Astrocyte (in vitro differentiated cells and primary cell): ENCODE data around the gene TMEM259. TPM values are rescaled to one million over a fixed set of nuclear protein-coding genes. Genes with fewer than 3 reads are reported as not detected.

Experiments used
- DNase-seq: peaks from one replicate; pipeline ENCODE4 v3.0.0-alpha.2; 2010; ENCODE audit warnings: low read depth
- FAIRE-seq: peaks from 2 replicates; lab custom pipeline; 2011; peaks lifted over from hg19 to GRCh38; lab: Jason Lieb, UNC
- H2AFZ ChIP-seq: 2 replicates; pipeline ENCODE4 v1.6.0; 2012; ENCODE audit warnings: low read depth, low read length, inconsistent platforms
- H3K27ac ChIP-seq: 2 replicates; pipeline ENCODE4 v1.5.1; 2011; ENCODE audit warnings: low read depth, low read length, inconsistent platforms
- H3K27me3 ChIP-seq: 2 replicates; pipeline ENCODE4 v1.6.0; 2011; ENCODE audit warnings: low read length, inconsistent platforms; ENCODE audit not compliant: insufficient read depth
- H3K36me3 ChIP-seq: 2 replicates; pipeline ENCODE4 v1.5.1; 2011; ENCODE audit warnings: low read length, inconsistent platforms; ENCODE audit not compliant: insufficient read depth
- H3K4me1 ChIP-seq: 2 replicates; pipeline ENCODE4 v1.5.1; 2011; ENCODE audit warnings: low read length, inconsistent platforms; ENCODE audit not compliant: insufficient read depth
- H3K4me2 ChIP-seq: 2 replicates; pipeline ENCODE4 v1.6.0; 2012; ENCODE audit warnings: low read length, inconsistent platforms
- H3K4me3 ChIP-seq: 2 replicates; pipeline ENCODE4 v1.5.1; 2011; ENCODE audit warnings: low read depth, mild to moderate bottlenecking, low read length, inconsistent platforms; ENCODE audit not compliant: insufficient read depth
- H3K79me2 ChIP-seq: 2 replicates; pipeline ENCODE4 v1.6.0; 2012; ENCODE audit warnings: mild to moderate bottlenecking, low read length, inconsistent platforms; ENCODE audit not compliant: insufficient read depth
- H3K9ac ChIP-seq: 2 replicates; pipeline ENCODE4 v1.6.0; 2012; ENCODE audit warnings: mild to moderate bottlenecking, low read length, inconsistent platforms
- H3K9me3 ChIP-seq: 2 replicates; pipeline ENCODE4 v1.5.1; 2012; ENCODE audit warnings: low read depth, mild to moderate bottlenecking, low read length, inconsistent platforms; ENCODE audit not compliant: insufficient read depth
- H4K20me1 ChIP-seq: 2 replicates; pipeline ENCODE4 v1.6.0; 2012; ENCODE audit warnings: low read length, inconsistent platforms; ENCODE audit not compliant: insufficient read depth
- H3K27ac Mint-ChIP-seq: one replicate; pipeline ENCODE4 v1.8.0; 2021; ENCODE audit warnings: mild to moderate bottlenecking, mixed read lengths; ENCODE audit not compliant: unreplicated experiment
- H3K27me3 Mint-ChIP-seq: one replicate; pipeline ENCODE4 v1.8.0; 2021; ENCODE audit warnings: low read depth, mixed read lengths; ENCODE audit not compliant: unreplicated experiment
- H3K36me3 Mint-ChIP-seq: one replicate; pipeline ENCODE4 v1.8.0; 2021; ENCODE audit warnings: low read depth, mixed read lengths; ENCODE audit not compliant: unreplicated experiment
- H3K4me1 Mint-ChIP-seq: one replicate; pipeline ENCODE4 v1.8.0; 2021; ENCODE audit warnings: low read depth, mixed read lengths; ENCODE audit not compliant: unreplicated experiment
- H3K4me3 Mint-ChIP-seq: one replicate; pipeline ENCODE4 v1.8.0; 2021; ENCODE audit warnings: mild to moderate bottlenecking, moderate library complexity, mixed read lengths; ENCODE audit not compliant: unreplicated experiment
- H3K9me3 Mint-ChIP-seq: one replicate; pipeline ENCODE4 v1.8.0; 2021; ENCODE audit warnings: mild to moderate bottlenecking, mixed read lengths; ENCODE audit not compliant: unreplicated experiment
- EZH2 ChIP-seq: IDR thresholded peaks from 2 replicates; pipeline ENCODE4 v1.6.1; 2012; ENCODE audit warnings: mild to moderate bottlenecking, low read length, inconsistent platforms; ENCODE audit not compliant: insufficient read depth
- total RNA-seq: library from RNA; stranded (reverse); gene quantifications from 2 replicates; pipeline ENCODE4 v1.2.1, GENCODE V29; 2021
- TF ChIP-seq, protein P1 (sequence below): IDR thresholded peaks from 2 replicates; pipeline ENCODE4 v1.5.1; 2011; ENCODE audit warnings: low read depth, mild to moderate bottlenecking, inconsistent platforms, low read length, moderate library complexity; ENCODE audit not compliant: insufficient read depth

Gene TMEM259
- total RNA-seq, 1 donor from 2014 or later = 155 TPM

DNA sequence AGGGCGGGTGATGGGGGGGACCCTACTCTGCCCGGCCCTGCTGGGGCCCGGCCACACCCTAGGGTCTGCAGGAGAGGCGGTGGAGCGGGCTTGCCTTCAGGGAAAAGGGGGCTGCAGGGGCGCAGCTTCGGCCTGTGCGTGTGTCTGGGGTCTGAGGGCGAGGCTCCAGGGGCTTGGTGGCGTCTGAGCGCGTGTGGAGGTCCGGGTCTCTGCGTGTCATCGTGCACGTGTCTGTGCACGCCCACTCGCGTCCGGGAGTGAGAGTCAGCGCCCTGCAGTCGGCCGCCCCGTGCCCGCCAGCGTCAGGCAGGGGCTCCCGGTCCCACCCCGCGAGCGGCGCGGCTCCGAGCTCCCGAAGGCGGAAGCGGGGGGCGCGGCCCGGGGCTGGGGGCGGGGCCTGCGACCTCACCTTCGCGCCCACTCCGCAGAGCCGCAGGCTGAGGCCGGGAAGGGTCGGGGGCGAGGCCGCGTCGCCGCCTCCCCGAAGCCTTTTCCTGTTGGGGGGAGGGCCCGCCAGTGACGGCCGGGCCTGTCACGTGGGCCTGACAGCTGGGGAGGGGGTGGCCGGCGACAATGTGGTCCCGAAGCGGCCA, 45.9 kb upstream of the TMEM259 start, which contains the start of gene ARHGAP45:
TSS of gene ARHGAP45 (plus strand) at position 420 of the 593 bp plus-strand sequence. CDS start 239 bp downstream, outside the sequence.
- Histone ChIP-seq H3K79me2 (no peaks in the 10 kb centered on the region), H3K9ac (no peak within 1 kb of the TSS), H3K4me2 (peak within 1 kb of the TSS; percentile 54), H3K9me3 (no peaks in the 10 kb centered on the region), H3K27ac (no peak within 1 kb of the TSS), H3K27me3 (peaks cover 30% of the 10 kb centered on the region), H2AFZ (no peak within 1 kb of the TSS), H3K36me3 (no peaks in the 10 kb centered on the region), H3K4me1 (peaks cover 3% of the 10 kb centered on the region), H3K4me3 (peak within 1 kb of the TSS; percentile 23), H4K20me1 (peaks cover 9% of the 10 kb centered on the region)
- peaks cover under 1% of the 10 kb centered on the region for H3K36me3 Mint-ChIP-seq
- H3K4me1 Mint-ChIP-seq = peaks cover 3% of the 10 kb centered on the region
- H3K9me3 Mint-ChIP-seq = no peaks in the 10 kb centered on the region
- TF ChIP-seq, protein P1, sequence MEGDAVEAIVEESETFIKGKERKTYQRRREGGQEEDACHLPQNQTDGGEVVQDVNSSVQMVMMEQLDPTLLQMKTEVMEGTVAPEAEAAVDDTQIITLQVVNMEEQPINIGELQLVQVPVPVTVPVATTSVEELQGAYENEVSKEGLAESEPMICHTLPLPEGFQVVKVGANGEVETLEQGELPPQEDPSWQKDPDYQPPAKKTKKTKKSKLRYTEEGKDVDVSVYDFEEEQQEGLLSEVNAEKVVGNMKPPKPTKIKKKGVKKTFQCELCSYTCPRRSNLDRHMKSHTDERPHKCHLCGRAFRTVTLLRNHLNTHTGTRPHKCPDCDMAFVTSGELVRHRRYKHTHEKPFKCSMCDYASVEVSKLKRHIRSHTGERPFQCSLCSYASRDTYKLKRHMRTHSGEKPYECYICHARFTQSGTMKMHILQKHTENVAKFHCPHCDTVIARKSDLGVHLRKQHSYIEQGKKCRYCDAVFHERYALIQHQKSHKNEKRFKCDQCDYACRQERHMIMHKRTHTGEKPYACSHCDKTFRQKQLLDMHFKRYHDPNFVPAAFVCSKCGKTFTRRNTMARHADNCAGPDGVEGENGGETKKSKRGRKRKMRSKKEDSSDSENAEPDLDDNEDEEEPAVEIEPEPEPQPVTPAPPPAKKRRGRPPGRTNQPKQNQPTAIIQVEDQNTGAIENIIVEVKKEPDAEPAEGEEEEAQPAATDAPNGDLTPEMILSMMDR = no peak
- TF ChIP-seq EZH2 = no peak
- FAIRE-seq (no peak), DNase-seq (no peak)
- H3K27me3 Mint-ChIP-seq = peaks cover 25% of the 10 kb centered on the region
- H3K27ac Mint-ChIP-seq = no peak within 1 kb of the TSS
- no peak within 1 kb of the TSS for H3K4me3 Mint-ChIP-seq

DNA sequence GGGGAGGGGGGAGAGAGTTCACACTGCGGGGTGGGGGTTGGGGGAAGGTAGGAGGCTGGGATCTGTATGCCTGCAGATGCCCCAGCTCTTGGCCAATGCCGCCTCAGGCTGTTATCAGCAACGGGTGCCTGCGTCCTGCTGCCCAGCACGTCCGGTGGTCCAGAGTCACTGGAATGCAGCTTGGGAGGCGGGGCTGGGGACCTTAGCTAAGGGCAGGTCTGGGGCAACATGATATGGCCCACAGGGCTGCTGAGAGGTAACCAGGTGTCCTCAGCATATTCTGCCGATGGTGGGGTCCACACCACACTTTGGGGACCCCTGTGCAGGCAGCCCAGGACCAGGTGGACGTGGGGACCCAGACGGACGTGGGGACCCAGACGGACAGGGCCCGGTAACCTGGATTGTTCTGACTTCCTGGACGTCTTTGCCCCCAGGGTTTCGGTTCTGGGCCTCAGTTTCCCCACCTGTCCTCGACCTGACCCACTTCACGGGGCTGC, 45.4 kb upstream of the TMEM259 start:
- Mint-ChIP-seq H3K27ac (no peak overlapping the region), H3K4me1 (peaks cover 3% of the 10 kb centered on the region), H3K9me3 (no peaks in the 10 kb centered on the region), H3K4me3 (no peak overlapping the region), H3K36me3 (no peaks in the 10 kb centered on the region), H3K27me3 (peaks cover 22% of the 10 kb centered on the region)
- Histone ChIP-seq H4K20me1 (peaks cover 9% of the 10 kb centered on the region), H3K27ac (no peak overlapping the region), H3K4me2 (no peak overlapping the region), H3K9ac (no peak overlapping the region), H3K27me3 (peaks cover 27% of the 10 kb centered on the region), H3K79me2 (no peaks in the 10 kb centered on the region), H3K36me3 (no peaks in the 10 kb centered on the region), H2AFZ (no peak overlapping the region), H3K4me1 (peaks cover 3% of the 10 kb centered on the region), H3K4me3 (no peak overlapping the region), H3K9me3 (no peaks in the 10 kb centered on the region)
- TF ChIP-seq, protein P1 = no peak
- no peak for TF ChIP-seq EZH2
- DNase-seq (no peak), FAIRE-seq (no peak)

DNA sequence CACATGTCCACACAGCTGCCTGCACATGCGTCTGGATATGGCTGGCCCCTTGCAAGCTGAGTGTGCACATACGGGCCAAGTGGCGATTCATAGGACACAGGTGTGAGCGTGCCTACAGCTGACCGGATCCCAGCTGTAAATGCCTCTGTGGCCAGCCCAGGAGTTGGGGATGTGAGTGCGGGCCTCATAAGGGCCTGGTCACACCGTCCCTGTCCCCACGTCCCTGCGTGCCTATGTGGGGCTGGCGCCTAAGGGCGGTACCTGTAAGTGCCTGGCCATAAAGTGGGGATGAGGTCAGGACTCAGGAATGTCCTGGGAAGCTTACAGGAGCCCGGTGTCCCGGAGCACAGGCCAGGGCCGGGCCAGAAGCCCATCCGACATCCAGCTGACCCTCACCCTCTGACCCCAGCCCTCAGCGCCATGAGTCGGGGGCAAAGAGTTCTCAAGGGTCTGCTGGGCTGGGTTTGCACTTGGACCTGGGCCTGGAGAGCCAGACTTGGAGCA, 44.7 kb upstream of the TMEM259 start:
- Histone ChIP-seq H3K9ac (no peak overlapping the region), H3K4me2 (no peak overlapping the region), H3K27ac (no peak overlapping the region), H3K27me3 (peaks cover 21% of the 10 kb centered on the region), H3K4me3 (no peak overlapping the region), H3K4me1 (peaks cover 3% of the 10 kb centered on the region), H3K79me2 (no peaks in the 10 kb centered on the region), H4K20me1 (peaks cover 9% of the 10 kb centered on the region), H2AFZ (no peak overlapping the region), H3K9me3 (no peaks in the 10 kb centered on the region), H3K36me3 (no peaks in the 10 kb centered on the region)
- peak overlapping the region; percentile 20 for H3K4me3 Mint-ChIP-seq
- peaks cover 22% of the 10 kb centered on the region for H3K27me3 Mint-ChIP-seq
- TF ChIP-seq, protein P1 = no peak
- no peak for TF ChIP-seq EZH2
- DNase-seq = no peak
- H3K36me3 Mint-ChIP-seq = no peaks in the 10 kb centered on the region
- FAIRE-seq = no peak
- H3K9me3 Mint-ChIP-seq = no peaks in the 10 kb centered on the region
- peaks cover 3% of the 10 kb centered on the region for H3K4me1 Mint-ChIP-seq
- H3K27ac Mint-ChIP-seq = no peak overlapping the region
